ENCODE measurements around the gene OSTF1.

- TF ChIP-seq CTCF (IDR thresholded peaks at IDR 0.05; ENCODE audit: low read depth, low read length), result no peak
- no peak for TF ChIP-seq POLR2A (IDR thresholded peaks at IDR 0.05; ENCODE audit: extremely low read depth, insufficient read length)
Observed at GRCh38 chr9:75169623-75170022, 81.3 kb downstream of the OSTF1 start.

All from NB4 (cell line).